IPS DF 6.9 (cell line): ENCODE data around the gene ACOT12.
A peak's percentile ranks its signal among the peaks of the same experiment; 100 is the strongest.

Experiments used
- DNase-seq: peaks from one replicate; pipeline ENCODE4 v3.0.0-alpha.2; 2013; ENCODE audit warnings: low read depth, low spot score
- H3K27ac ChIP-seq: one replicate; pipeline ENCODE4 v1.5.1; 2013; ENCODE audit warnings: low read length, control low read depth
- H3K27me3 ChIP-seq: 2 replicates; pipeline ENCODE4 v1.6.1; 2013; ENCODE audit warnings: mild to moderate bottlenecking, low read length; ENCODE audit not compliant: control insufficient read depth, insufficient read depth
- H3K36me3 ChIP-seq: 2 replicates; pipeline ENCODE4 v1.6.1; 2013; ENCODE audit warnings: low read length; ENCODE audit not compliant: control insufficient read depth, insufficient read depth
- H3K4me1 ChIP-seq: 2 replicates; pipeline ENCODE4 v1.6.1; 2013; ENCODE audit warnings: low read length; ENCODE audit not compliant: control insufficient read depth, insufficient read depth
- H3K4me3 ChIP-seq: 2 replicates; pipeline ENCODE4 v1.5.1; 2013; ENCODE audit warnings: mild to moderate bottlenecking, low read length
- H3K9me3 ChIP-seq: 2 replicates; pipeline ENCODE4 v1.6.1; 2013; ENCODE audit warnings: low read length, inconsistent platforms; ENCODE audit not compliant: control insufficient read depth, insufficient read depth
- WGBS: extraction: QIAGEN DNeasy Blood & Tissue Kit; methylation state at CpG from one replicate; pipeline ENCODE4 v1.1.7; 2013; ENCODE audit warnings: mixed read lengths, missing lambda C conversion rate; ENCODE audit not compliant: insufficient read length, insufficient coverage; 5-methylcytosine and 5-hydroxymethylcytosine counted together

The ACOT12 gene

GRCh38 chr5:81316571-81316970 is 77.4 kb downstream of the ACOT12 start:
- no peaks in the 10 kb centered on the region for H3K9me3 ChIP-seq
- DNase-seq: no peak
- H3K27ac ChIP-seq: no peak overlapping the region
- H3K4me1 ChIP-seq: no peaks in the 10 kb centered on the region; the same call in 1 of the 2 replicates
- no CpG with 5 or more reads among the region's 2 CpGs for WGBS
- no peaks in the 10 kb centered on the region; the same call in 1 of the 2 replicates for H3K36me3 ChIP-seq
- H3K4me3 ChIP-seq: no peak overlapping the region
- no peaks in the 10 kb centered on the region for H3K27me3 ChIP-seq

- no peaks in the 10 kb centered on the region; the same call in 1 of the 2 replicates for H3K4me1 ChIP-seq
- H3K27me3 ChIP-seq: no peaks in the 10 kb centered on the region
- no peaks in the 10 kb centered on the region; the same call in 1 of the 2 replicates for H3K36me3 ChIP-seq
- WGBS: no CpG with 5 or more reads among the region's 4 CpGs
- no peak overlapping the region for H3K4me3 ChIP-seq
- H3K9me3 ChIP-seq: no peaks in the 10 kb centered on the region
- no peak overlapping the region for H3K27ac ChIP-seq
- no peak for DNase-seq
These were observed 78.1 kb downstream of the ACOT12 start for GRCh38 chr5:81315830-81316229.

- no peaks in the 10 kb centered on the region; the same call in 1 of the 2 replicates for H3K36me3 ChIP-seq
- no peaks in the 10 kb centered on the region; the same call in 1 of the 2 replicates for H3K4me1 ChIP-seq
- H3K27me3 ChIP-seq: no peaks in the 10 kb centered on the region
- H3K9me3 ChIP-seq: no peaks in the 10 kb centered on the region
- DNase-seq: no peak
- WGBS: no CpG with 5 or more reads among the region's 1 CpG
- H3K4me3 ChIP-seq: no peak overlapping the region
- H3K27ac ChIP-seq: no peak overlapping the region
These were observed 78.6 kb downstream of the ACOT12 start for GRCh38 chr5:81315336-81315735.

DNA sequence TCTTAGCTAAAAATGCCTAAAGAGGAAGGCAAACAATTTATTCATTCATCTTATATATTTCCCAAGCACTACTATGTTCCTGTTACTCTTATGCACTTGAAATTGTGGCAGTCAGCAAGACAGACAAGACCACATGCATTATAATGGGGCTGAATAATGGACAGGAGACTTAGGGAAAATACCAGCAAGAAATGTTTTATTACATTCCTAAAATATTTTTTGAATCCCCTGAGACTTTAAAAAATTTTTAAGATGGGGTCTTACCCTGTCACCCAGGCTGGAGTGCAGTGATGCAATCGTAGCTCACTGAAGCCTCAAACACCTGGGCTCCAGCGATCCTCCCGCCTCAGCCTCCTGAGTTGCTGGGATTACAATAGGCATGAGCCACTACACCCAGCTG is 79.4 kb downstream of the ACOT12 start:
- H3K4me1 ChIP-seq: no peaks in the 10 kb centered on the region; the same call in 1 of the 2 replicates
- WGBS: no CpG with 5 or more reads among the region's 3 CpGs
- no peak overlapping the region for H3K4me3 ChIP-seq
- DNase-seq: no peak
- no peaks in the 10 kb centered on the region for H3K27me3 ChIP-seq
- no peaks in the 10 kb centered on the region for H3K9me3 ChIP-seq
- no peak overlapping the region for H3K27ac ChIP-seq
- no peaks in the 10 kb centered on the region; the same call in 1 of the 2 replicates for H3K36me3 ChIP-seq

GRCh38 chr5:81313686-81314085 is 80.2 kb downstream of the ACOT12 start:
- H3K36me3 ChIP-seq: no peaks in the 10 kb centered on the region; the same call in 1 of the 2 replicates
- H3K27ac ChIP-seq: no peak overlapping the region
- H3K4me3 ChIP-seq: no peak overlapping the region
- H3K27me3 ChIP-seq: no peaks in the 10 kb centered on the region
- no CpG with 5 or more reads among the region's 3 CpGs for WGBS
- no peaks in the 10 kb centered on the region; the same call in 1 of the 2 replicates for H3K4me1 ChIP-seq
- no peaks in the 10 kb centered on the region for H3K9me3 ChIP-seq
- no peak for DNase-seq

DNA sequence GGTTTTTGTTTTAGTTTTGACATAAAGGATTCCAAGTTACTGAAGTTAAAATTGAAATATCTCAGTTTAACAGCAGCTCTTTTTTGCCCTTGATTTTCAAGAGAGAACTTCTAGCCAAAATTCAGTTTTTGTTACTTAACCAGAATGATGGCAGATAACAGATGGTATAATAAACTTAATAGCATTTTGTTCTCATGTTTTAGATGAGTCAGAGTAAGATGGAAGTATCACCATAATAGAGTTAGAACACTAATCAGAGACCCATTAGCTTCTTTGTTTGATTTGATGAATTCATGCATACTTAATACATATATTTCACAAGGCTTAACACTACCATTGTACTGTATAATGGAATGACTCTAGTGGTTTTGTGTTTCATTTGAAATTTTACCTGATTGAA is 80.7 kb downstream of the ACOT12 start:
- no peaks in the 10 kb centered on the region; the same call in 1 of the 2 replicates for H3K4me1 ChIP-seq
- H3K9me3 ChIP-seq: no peaks in the 10 kb centered on the region
- no peaks in the 10 kb centered on the region; the same call in 1 of the 2 replicates for H3K36me3 ChIP-seq
- DNase-seq: no peak
- no peak overlapping the region for H3K27ac ChIP-seq
- H3K4me3 ChIP-seq: no peak overlapping the region
- H3K27me3 ChIP-seq: no peaks in the 10 kb centered on the region

GRCh38 chr5:81310402-81311063 is 83.4 kb downstream of the ACOT12 start:
- no CpG with 5 or more reads among the region's 1 CpG for WGBS
- no peaks in the 10 kb centered on the region; the same call in 1 of the 2 replicates for H3K4me1 ChIP-seq

DNA sequence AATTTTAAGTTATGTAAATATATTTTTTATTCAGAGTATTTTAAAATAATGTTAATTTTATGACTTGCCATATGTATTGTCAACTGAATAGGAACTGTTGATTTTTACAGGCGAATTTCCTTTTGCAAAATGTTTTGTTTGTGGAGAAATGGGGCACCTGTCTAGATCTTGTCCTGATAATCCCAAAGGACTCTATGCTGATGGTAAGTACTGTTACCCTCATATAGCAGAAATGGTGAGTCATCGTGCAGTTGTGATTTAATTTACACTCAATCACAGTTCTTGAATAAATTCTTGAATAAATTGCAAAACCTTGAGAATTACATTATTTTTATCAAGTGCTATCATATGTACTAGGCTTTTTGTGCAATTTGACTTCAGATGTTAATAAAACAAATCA is 85.1 kb downstream of the ACOT12 start:
- no CpG with 5 or more reads among the region's 2 CpGs for WGBS
- Histone ChIP-seq H3K36me3 (no peaks in the 10 kb centered on the region; the same call in 1 of the 2 replicates), H3K4me1 (no peaks in the 10 kb centered on the region), H3K4me3 (no peak overlapping the region), H3K27ac (no peak overlapping the region), H3K27me3 (no peaks in the 10 kb centered on the region), H3K9me3 (no peaks in the 10 kb centered on the region)
- no peak for DNase-seq

More at GRCh38 chr5:81310402-81311063, 83.4 kb downstream of the ACOT12 start:
- no peak for DNase-seq
- Histone ChIP-seq H3K4me3 (no peak overlapping the region), H3K9me3 (no peaks in the 10 kb centered on the region), H3K27ac (no peak overlapping the region), H3K36me3 (no peaks in the 10 kb centered on the region; the same call in 1 of the 2 replicates), H3K27me3 (no peaks in the 10 kb centered on the region)

GRCh38 chr5:81305785-81306184 is 88.1 kb downstream of the ACOT12 start:
- no peak for DNase-seq
- Histone ChIP-seq H3K36me3 (no peaks in the 10 kb centered on the region), H3K27me3 (no peaks in the 10 kb centered on the region), H3K27ac (no peak overlapping the region), H3K9me3 (no peaks in the 10 kb centered on the region), H3K4me1 (no peaks in the 10 kb centered on the region; the same call in 1 of the 2 replicates), H3K4me3 (no peak overlapping the region)

GRCh38 chr5:81303563-81303962 is 90.4 kb downstream of the ACOT12 start:
- no peak overlapping the region for H3K4me3 ChIP-seq
- no CpG with 5 or more reads among the region's 1 CpG for WGBS
- H3K9me3 ChIP-seq: no peaks in the 10 kb centered on the region
- no peaks in the 10 kb centered on the region for H3K27me3 ChIP-seq
- DNase-seq: no peak
- H3K36me3 ChIP-seq: no peaks in the 10 kb centered on the region
- no peaks in the 10 kb centered on the region; the same call in 1 of the 2 replicates for H3K4me1 ChIP-seq
- no peak overlapping the region for H3K27ac ChIP-seq

- Histone ChIP-seq H3K4me1 (no peaks in the 10 kb centered on the region; the same call in 1 of the 2 replicates), H3K9me3 (no peaks in the 10 kb centered on the region), H3K27me3 (no peaks in the 10 kb centered on the region), H3K27ac (no peak overlapping the region), H3K36me3 (no peaks in the 10 kb centered on the region), H3K4me3 (peak overlapping the region; percentile 56; the same call in 1 of the 2 replicates)
- no peak for DNase-seq
- no CpG with 5 or more reads among the region's 5 CpGs for WGBS
These were observed 91.3 kb downstream of the ACOT12 start for GRCh38 chr5:81302596-81302995.
